ENCODE measurements around the gene CCDC12.

DNA sequence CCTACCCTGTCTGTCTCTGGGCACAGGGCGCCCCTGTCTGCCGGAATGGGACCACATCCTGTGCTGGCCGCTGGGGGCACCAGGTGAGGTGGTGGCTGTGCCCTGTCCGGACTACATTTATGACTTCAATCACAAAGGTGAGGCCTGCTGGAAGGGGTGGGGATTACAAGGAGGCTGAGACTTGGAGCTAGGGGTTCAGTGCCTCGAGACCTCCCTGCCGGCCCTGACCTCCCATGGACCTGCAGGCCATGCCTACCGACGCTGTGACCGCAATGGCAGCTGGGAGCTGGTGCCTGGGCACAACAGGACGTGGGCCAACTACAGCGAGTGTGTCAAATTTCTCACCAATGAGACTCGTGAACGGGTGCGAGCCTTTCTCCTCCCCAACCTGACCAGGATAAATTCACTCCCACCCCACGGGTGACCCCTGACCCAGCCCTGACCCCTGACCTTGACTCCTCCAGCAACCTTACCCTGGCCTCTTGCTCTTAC, 78.7 kb downstream of the CCDC12 start:
- TF ChIP-seq, protein P1, sequence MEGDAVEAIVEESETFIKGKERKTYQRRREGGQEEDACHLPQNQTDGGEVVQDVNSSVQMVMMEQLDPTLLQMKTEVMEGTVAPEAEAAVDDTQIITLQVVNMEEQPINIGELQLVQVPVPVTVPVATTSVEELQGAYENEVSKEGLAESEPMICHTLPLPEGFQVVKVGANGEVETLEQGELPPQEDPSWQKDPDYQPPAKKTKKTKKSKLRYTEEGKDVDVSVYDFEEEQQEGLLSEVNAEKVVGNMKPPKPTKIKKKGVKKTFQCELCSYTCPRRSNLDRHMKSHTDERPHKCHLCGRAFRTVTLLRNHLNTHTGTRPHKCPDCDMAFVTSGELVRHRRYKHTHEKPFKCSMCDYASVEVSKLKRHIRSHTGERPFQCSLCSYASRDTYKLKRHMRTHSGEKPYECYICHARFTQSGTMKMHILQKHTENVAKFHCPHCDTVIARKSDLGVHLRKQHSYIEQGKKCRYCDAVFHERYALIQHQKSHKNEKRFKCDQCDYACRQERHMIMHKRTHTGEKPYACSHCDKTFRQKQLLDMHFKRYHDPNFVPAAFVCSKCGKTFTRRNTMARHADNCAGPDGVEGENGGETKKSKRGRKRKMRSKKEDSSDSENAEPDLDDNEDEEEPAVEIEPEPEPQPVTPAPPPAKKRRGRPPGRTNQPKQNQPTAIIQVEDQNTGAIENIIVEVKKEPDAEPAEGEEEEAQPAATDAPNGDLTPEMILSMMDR (IDR thresholded peaks at IDR 0.05), result no peak
- no peak for TF ChIP-seq POLR2A (IDR thresholded peaks at IDR 0.05)

Measured in adrenal gland (tissue), 5 donors.